Measurements from ENCODE around the gene MUC4.
"Not testable (repeated sequence)": the region's sequence is repeated elsewhere in the genome, so short reads cannot be mapped to it uniquely, and the experiment has no call there.

MUC4 gene

GRCh38 chr3:195834675-195835583 lies 23.2 kb upstream of the MUC4 start:
- no peak for DNase-seq

- no peak for DNase-seq
Observed at GRCh38 chr3:195829897-195830254, 18.1 kb upstream of the MUC4 start.

- DNase-seq: no peak
Observed at GRCh38 chr3:195828762-195829161, 17.0 kb upstream of the MUC4 start.

GRCh38 chr3:195825857-195826804 lies 14.4 kb upstream of the MUC4 start:
- no peak for DNase-seq

GRCh38 chr3:195825191-195825588 lies 13.5 kb upstream of the MUC4 start:
- DNase-seq: no peak

- not testable (repeated sequence) for DNase-seq
Observed at GRCh38 chr3:195824425-195825190, 12.9 kb upstream of the MUC4 start.

GRCh38 chr3:195823999-195824398 lies 12.3 kb upstream of the MUC4 start:
- no peak for DNase-seq

GRCh38 chr3:195823280-195823679 lies 11.6 kb upstream of the MUC4 start:
- DNase-seq: no peak

- no peak for DNase-seq
Observed at GRCh38 chr3:195822131-195822696, 10.5 kb upstream of the MUC4 start.

GRCh38 chr3:195821403-195822130 lies 9.8 kb upstream of the MUC4 start:
- DNase-seq: no peak

- DNase-seq: no peak
Observed at GRCh38 chr3:195820901-195821300, 9.2 kb upstream of the MUC4 start.

GRCh38 chr3:195820186-195820585 lies 8.5 kb upstream of the MUC4 start:
- DNase-seq: no peak

- DNase-seq: no peak
Observed at GRCh38 chr3:195818301-195818700, 6.6 kb upstream of the MUC4 start.

- DNase-seq: no peak
Observed at GRCh38 chr3:195817578-195818135, 5.9 kb upstream of the MUC4 start.

- DNase-seq: not testable (repeated sequence)
Observed at GRCh38 chr3:195816276-195816913, 4.7 kb upstream of the MUC4 start.

GRCh38 chr3:195815169-195815771 lies 3.5 kb upstream of the MUC4 start:
- no peak for DNase-seq

- DNase-seq: no peak
Observed at GRCh38 chr3:195813916-195814640, 2.3 kb upstream of the MUC4 start.

GRCh38 chr3:195812366-195812765 lies 637 bp upstream of the MUC4 start:
- no peak for DNase-seq

- no peak for DNase-seq
Observed at GRCh38 chr3:195810455-195810845, 1.3 kb downstream of the MUC4 start.

All from NCI-H1436 treated with DMSO at 0.1 percent for 48 hours (cell line).